Activated naive CD4-positive, alpha-beta T cell treated with anti-CD3 and anti-CD28 coated beads, Interleukin-2, amount 10 ng/mL, durations not matched to agents 7 days and 5 days (primary cell): ENCODE data around the gene ATN1.
A peak's percentile ranks its signal among the peaks of the same experiment; 100 is the strongest.

Source experiments
- CTCF ChIA-PET: fragments of 350-600 bp; sonication (Branson Sonifier 250); formaldehyde crosslinking; loops from one replicate; lab custom pipeline; 2021; ENCODE audit warnings: antibody characterized with exemption; lab: Charles Lee
- DNase-seq: peaks from one replicate; pipeline ENCODE4 v3.0.0-alpha.2; 2020
- H3K27ac Mint-ChIP-seq: one replicate; pipeline ENCODE4 v1.8.0; 2021; ENCODE audit warnings: mild to moderate bottlenecking, moderate library complexity, mixed read lengths
- H3K27me3 Mint-ChIP-seq: one replicate; pipeline ENCODE4 v1.8.0; 2021; ENCODE audit warnings: mild to moderate bottlenecking, mixed read lengths
- H3K36me3 Mint-ChIP-seq: one replicate; pipeline ENCODE4 v1.8.0; 2021; ENCODE audit warnings: mixed read lengths
- H3K4me1 Mint-ChIP-seq: one replicate; pipeline ENCODE4 v1.8.0; 2021; ENCODE audit warnings: mixed read lengths
- H3K4me3 Mint-ChIP-seq: one replicate; pipeline ENCODE4 v1.8.0; 2021; ENCODE audit warnings: mild to moderate bottlenecking, moderate library complexity, mixed read lengths
- H3K9me3 Mint-ChIP-seq: one replicate; pipeline ENCODE4 v1.8.0; 2021; ENCODE audit warnings: mixed read lengths

The ATN1 gene

GRCh38 chr12:6937481-6938352 is 10.0 kb downstream of the ATN1 start:
- peak; percentile 95 for DNase-seq
- H3K36me3 Mint-ChIP-seq = peaks cover 38% of the 10 kb centered on the region
- H3K27ac Mint-ChIP-seq = peak overlapping the region; percentile 97
- H3K9me3 Mint-ChIP-seq = no peaks in the 10 kb centered on the region
- CTCF ChIA-PET = interaction anchor here (0.6 to 16.3 kb wide), 12 partner anchors 9 to 175 kb away, joined by 3 to 491 read pairs (median 5); partner anchors contain the start of gene SPSB2
- peak overlapping the region; percentile 82 for H3K4me3 Mint-ChIP-seq
- H3K4me1 Mint-ChIP-seq = peaks cover 58% of the 10 kb centered on the region
- no peaks in the 10 kb centered on the region for H3K27me3 Mint-ChIP-seq

DNA sequence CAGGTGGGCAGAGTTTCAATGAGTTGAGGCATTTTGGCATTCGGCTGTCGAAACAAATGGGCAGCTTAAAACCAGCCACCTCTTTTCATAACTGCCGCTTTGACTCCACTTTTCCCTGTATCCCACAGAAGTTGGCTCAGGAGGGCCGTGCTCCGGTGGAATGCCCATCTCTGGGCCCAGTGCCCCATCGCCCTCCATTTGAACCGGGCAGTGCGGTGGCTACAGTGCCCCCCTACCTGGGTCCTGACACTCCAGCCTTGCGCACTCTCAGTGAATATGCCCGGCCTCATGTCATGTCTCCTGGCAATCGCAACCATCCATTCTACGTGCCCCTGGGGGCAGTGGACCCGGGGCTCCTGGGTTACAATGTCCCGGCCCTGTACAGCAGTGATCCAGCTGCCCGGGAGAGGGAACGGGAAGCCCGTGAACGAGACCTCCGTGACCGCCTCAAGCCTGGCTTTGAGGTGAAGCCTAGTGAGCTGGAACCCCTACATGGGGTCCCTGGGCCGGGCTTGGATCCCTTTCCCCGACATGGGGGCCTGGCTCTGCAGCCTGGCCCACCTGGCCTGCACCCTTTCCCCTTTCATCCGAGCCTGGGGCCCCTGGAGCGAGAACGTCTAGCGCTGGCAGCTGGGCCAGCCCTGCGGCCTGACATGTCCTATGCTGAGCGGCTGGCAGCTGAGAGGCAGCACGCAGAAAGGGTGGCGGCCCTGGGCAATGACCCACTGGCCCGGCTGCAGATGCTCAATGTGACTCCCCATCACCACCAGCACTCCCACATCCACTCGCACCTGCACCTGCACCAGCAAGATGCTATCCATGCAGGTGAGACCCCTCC is 10.8 kb downstream of the ATN1 start:
- H3K4me1 Mint-ChIP-seq = peaks cover 57% of the 10 kb centered on the region
- CTCF ChIA-PET = interaction anchor here (1.0 to 16.3 kb wide), 9 partner anchors 9 to 174 kb away, joined by 3 to 491 read pairs (median 5); no protein-coding TSS in a partner anchor

DNA sequence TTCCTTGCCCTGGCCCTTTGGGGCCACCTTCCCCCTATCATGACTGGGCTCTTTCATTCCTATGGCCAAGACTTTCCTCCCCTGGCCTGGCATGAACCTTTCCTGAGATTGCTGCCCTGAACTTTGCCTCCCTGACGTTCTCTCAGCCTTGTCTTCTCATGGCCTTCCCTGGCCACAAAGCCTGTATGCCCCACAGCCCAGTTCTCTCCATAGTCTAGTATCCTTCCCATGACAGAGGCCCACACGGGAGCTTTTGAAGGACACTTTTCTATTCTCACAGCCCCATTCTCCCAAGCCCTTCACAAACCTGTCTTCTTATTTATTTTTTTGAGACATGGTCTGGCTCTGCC is 11.4 kb downstream of the ATN1 start:
- peaks cover 53% of the 10 kb centered on the region for H3K4me1 Mint-ChIP-seq

More for the DNA sequence above, 10.8 kb downstream of the ATN1 start:
- Mint-ChIP-seq H3K36me3 (peaks cover 35% of the 10 kb centered on the region), H3K27me3 (no peaks in the 10 kb centered on the region), H3K4me3 (peak overlapping the region; percentile 82), H3K27ac (peak overlapping the region; percentile 97), H3K9me3 (no peaks in the 10 kb centered on the region)
- no peak for DNase-seq

GRCh38 chr12:6941267-6941666 is 13.5 kb downstream of the ATN1 start:
- H3K27ac Mint-ChIP-seq = peak overlapping the region; percentile 49
- H3K36me3 Mint-ChIP-seq = peaks cover 16% of the 10 kb centered on the region
- H3K27me3 Mint-ChIP-seq = no peaks in the 10 kb centered on the region
- peaks cover 51% of the 10 kb centered on the region for H3K4me1 Mint-ChIP-seq
- H3K4me3 Mint-ChIP-seq = no peak overlapping the region
- CTCF ChIA-PET = interaction anchor here (16.3 kb wide), 1 partner anchor 20 kb away, joined by 491 read pairs; no protein-coding TSS in a partner anchor
- no peak for DNase-seq
- H3K9me3 Mint-ChIP-seq = no peaks in the 10 kb centered on the region

More for the DNA sequence above, 11.4 kb downstream of the ATN1 start:
- CTCF ChIA-PET = interaction anchor here (0.8 to 16.3 kb wide), 4 partner anchors 10 to 22 kb away, joined by 3 to 491 read pairs (median 20); partner anchors contain the start of gene PTPN6
- Mint-ChIP-seq H3K27ac (peak overlapping the region; percentile 86), H3K4me3 (peak overlapping the region; percentile 13), H3K9me3 (no peaks in the 10 kb centered on the region), H3K27me3 (no peaks in the 10 kb centered on the region), H3K36me3 (peaks cover 31% of the 10 kb centered on the region)
- no peak for DNase-seq

GRCh38 chr12:6941782-6942181 is 14.0 kb downstream of the ATN1 start:
- Mint-ChIP-seq H3K27me3 (no peaks in the 10 kb centered on the region), H3K9me3 (no peaks in the 10 kb centered on the region), H3K36me3 (peaks cover 11% of the 10 kb centered on the region), H3K27ac (peak overlapping the region; percentile 96), H3K4me1 (peaks cover 50% of the 10 kb centered on the region), H3K4me3 (no peak overlapping the region)
- CTCF ChIA-PET = interaction anchor here (16.3 kb wide), 1 partner anchor 19 kb away, joined by 491 read pairs; no protein-coding TSS in a partner anchor
- no peak for DNase-seq

DNA sequence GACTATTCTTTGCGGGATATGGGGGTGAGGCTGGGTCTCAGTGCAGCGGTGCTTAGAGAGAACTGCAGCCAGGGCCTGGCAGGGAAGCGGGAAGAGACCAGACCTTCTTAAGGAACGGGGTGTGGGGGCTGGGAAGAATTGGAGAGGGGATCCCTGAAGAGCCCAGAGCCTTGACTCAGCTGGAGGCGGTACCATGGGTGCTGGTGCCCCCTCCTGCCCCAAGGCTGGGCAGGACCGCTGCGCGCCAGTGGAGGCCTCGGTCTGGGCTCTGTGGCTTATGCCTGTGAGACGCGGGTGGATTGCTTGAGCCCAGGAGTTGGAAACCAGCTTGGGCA is 14.5 kb downstream of the ATN1 start:
- CTCF ChIA-PET = interaction anchor here (16.3 kb wide), 1 partner anchor 19 kb away, joined by 491 read pairs; no protein-coding TSS in a partner anchor
- no peak for DNase-seq
- Mint-ChIP-seq H3K4me1 (peaks cover 53% of the 10 kb centered on the region), H3K27ac (peak overlapping the region; percentile 96), H3K27me3 (no peaks in the 10 kb centered on the region), H3K36me3 (peaks cover 10% of the 10 kb centered on the region), H3K9me3 (no peaks in the 10 kb centered on the region), H3K4me3 (no peak overlapping the region)

DNA sequence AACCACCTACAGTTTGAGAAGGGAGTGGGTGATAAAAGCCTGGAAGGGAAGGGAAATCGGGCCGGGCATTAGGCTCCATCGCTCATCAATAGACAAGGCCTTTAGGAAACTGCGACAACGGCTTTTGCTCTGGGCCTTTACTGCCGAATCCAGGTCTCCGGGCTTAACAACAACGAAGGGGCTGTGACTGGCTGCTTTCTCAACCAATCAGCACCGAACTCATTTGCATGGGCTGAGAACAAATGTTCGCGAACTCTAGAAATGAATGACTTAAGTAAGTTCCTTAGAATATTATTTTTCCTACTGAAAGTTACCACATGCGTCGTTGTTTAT is 15.6 kb downstream of the ATN1 start:
- H3K36me3 Mint-ChIP-seq = peaks cover 12% of the 10 kb centered on the region
- no peaks in the 10 kb centered on the region for H3K9me3 Mint-ChIP-seq
- H3K27ac Mint-ChIP-seq = peak overlapping the region; percentile 96
- H3K4me3 Mint-ChIP-seq = peak overlapping the region; percentile 84
- H3K4me1 Mint-ChIP-seq = peaks cover 60% of the 10 kb centered on the region
- no peaks in the 10 kb centered on the region for H3K27me3 Mint-ChIP-seq
- peak; percentile 89 for DNase-seq
- CTCF ChIA-PET = interaction anchor here (0.7 to 16.3 kb wide), 15 partner anchors 9 to 169 kb away, joined by 3 to 491 read pairs (median 5); partner anchors contain the start of genes ATN1, LPCAT3 and SPSB2

DNA sequence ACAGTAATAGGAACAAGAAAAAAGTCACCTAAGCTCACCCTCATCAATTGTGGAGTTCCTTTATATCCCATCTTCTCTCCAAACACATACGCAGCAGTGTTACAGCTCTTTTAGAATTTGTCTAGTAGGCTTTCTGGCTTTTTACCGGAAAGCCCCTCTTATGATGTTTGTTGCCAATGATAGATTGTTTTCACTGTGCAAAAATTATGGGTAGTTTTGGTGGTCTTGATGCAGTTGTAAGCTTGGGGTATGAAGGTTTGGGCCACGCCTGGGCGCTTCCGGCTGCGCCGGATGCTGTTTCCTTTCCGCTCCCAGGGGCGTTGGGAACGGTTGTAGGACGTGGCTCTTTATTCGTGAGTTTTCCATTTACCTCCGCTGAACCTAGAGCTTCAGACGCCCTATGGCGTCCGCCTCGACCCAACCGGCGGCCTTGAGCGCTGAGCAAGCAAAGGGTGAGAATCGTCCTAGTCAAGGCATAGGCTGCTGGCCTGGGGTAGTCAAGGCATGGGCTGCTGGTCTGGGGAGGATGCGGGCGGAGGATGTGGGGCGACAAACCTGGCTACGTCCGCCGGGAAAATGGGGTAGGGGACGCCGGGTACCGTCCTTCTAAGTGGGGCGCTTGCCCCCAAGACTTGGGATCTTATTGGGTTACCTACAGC is 16.1 kb downstream of the ATN1 start, which contains the start of the genes C12orf57 and RNU7-1:
C12orf57 (plus strand) TSS at position 301 of the 659 bp plus-strand sequence; CDS start at position 401, 100 bp downstream.
RNU7-1 (plus strand) TSS at position 95 of the 659 bp plus-strand sequence.
- peak within 1 kb of the TSS; percentile 96 for H3K27ac Mint-ChIP-seq
- H3K27me3 Mint-ChIP-seq = no peaks in the 10 kb centered on the region
- H3K4me1 Mint-ChIP-seq = peaks cover 65% of the 10 kb centered on the region
- peaks cover 12% of the 10 kb centered on the region for H3K36me3 Mint-ChIP-seq
- H3K9me3 Mint-ChIP-seq = no peaks in the 10 kb centered on the region
- CTCF ChIA-PET = interaction anchor here (0.7 to 16.3 kb wide), 18 partner anchors 9 to 168 kb away, joined by 3 to 491 read pairs (median 5); partner anchors contain the start of genes ATN1, C1R, LPCAT3 and SPSB2
- H3K4me3 Mint-ChIP-seq = peak within 1 kb of the TSS; percentile 84
- peak; percentile 87 for DNase-seq

DNA sequence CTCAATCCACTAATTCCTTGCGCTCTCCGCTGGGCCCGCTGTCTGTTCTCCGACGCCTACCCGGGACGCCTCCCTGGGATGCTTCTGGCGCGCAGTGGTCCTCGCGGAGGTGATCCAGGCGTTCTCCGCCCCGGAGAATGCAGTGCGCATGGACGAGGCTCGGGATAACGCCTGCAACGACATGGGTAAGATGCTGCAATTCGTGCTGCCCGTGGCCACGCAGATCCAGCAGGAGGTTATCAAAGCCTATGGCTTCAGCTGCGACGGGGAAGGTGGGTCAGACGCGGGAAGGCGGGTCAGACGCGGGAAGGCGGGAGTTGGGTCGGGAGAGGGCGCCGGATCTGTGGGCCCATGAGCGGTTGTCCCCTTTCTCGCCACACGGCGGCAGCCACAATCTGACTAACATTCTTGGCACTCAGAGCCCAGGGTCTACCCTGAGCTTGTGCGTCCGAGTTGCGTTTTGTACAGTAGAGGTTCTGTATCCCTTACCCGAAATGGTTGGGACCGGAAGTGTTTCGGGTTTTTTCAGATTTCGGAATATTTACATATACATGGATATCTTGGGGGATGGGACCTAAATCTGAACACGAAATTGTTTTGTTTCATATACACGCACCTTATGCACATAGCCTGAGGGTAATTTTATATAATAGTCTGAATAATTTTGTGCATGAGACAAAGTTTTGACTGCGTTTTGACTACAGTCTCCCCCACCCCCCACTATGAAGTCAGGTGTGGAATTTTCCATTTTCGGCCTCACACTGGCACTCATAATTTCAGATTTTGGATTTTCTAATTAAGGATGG is 16.8 kb downstream of the ATN1 start:
- Mint-ChIP-seq H3K27ac (peak overlapping the region; percentile 96), H3K9me3 (no peaks in the 10 kb centered on the region), H3K27me3 (no peaks in the 10 kb centered on the region), H3K4me3 (peak overlapping the region; percentile 84), H3K4me1 (peaks cover 67% of the 10 kb centered on the region), H3K36me3 (peaks cover 12% of the 10 kb centered on the region)
- CTCF ChIA-PET = interaction anchor here (0.6 to 16.3 kb wide), 16 partner anchors 16 to 168 kb away, joined by 3 to 491 read pairs (median 6); partner anchors contain the start of genes ATN1, C1R and LPCAT3
- peak; percentile 93 for DNase-seq

DNA sequence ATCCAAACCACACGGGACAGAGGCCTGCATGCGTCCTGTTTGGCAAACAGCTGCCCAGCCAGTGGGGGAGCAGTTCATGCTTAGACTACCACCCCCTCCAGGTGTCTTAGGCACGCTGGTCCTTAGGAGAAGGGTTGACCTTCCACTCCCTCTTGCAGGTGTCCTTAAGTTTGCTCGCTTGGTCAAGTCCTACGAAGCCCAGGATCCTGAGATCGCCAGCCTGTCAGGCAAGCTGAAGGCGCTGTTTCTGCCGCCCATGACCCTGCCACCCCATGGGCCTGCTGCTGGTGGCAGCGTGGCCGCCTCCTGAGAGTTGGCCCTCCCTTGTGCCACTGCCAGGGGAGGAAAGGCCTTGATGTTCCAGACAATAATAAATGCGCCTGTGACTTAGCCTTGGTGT is 17.9 kb downstream of the ATN1 start:
- Mint-ChIP-seq H3K27me3 (no peaks in the 10 kb centered on the region), H3K36me3 (peaks cover 13% of the 10 kb centered on the region), H3K4me1 (peaks cover 77% of the 10 kb centered on the region), H3K9me3 (no peaks in the 10 kb centered on the region), H3K4me3 (peak overlapping the region; percentile 84), H3K27ac (peak overlapping the region; percentile 96)
- CTCF ChIA-PET = interaction anchor here (1.3 to 16.3 kb wide), 12 partner anchors 15 to 167 kb away, joined by 4 to 491 read pairs (median 8); partner anchors contain the start of genes ATN1, C1R, LPCAT3 and SPSB2
- DNase-seq = no peak

DNA sequence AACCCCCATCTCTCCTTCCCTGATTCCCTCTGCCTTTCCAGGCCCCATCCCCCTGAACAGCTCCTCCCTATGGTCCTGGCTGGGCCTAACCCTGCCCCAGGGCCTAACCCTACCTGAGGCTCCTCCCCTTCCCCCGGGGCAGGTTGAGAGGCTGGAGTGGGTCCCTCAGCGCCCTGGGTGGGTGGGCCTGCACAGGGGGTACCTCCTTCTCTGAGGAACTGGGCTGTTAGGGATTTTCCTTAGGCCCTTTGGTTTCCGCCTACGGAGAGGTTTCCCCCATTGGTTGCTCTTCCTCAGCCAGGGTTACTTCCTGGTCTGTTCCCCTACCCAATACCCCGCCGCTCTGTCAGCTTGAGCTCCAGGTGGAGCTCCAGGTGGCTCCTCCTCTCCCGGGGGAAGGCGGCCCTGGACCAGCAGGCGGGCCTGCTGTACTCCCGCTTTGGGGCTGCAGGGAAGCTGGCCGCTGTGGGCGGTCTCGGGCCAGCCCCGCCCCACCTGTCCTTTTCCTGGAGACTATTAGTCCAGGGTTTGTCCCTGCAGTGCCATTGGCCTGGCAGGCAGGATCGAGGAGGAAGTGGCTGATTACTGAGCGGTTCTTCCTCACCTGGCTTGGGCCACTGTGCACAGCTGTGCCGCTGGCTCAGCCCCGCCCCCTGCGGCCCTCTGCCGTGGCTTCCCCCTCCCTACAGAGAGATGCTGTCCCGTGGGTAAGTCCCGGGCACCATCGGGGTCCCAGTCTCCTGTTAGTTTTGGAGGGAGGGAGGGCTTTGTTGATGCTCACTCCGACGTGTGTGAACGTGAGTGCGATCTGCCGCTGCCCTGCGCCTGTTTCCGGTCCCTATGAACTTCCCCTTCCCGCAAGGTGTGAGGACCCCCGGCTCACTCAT is 18.5 kb downstream of the ATN1 start:
- H3K9me3 Mint-ChIP-seq = no peaks in the 10 kb centered on the region
- peaks cover 82% of the 10 kb centered on the region for H3K4me1 Mint-ChIP-seq
- no peaks in the 10 kb centered on the region for H3K27me3 Mint-ChIP-seq
- H3K36me3 Mint-ChIP-seq = peaks cover 13% of the 10 kb centered on the region
- peak; percentile 88 for DNase-seq
- peak overlapping the region; percentile 84 for H3K4me3 Mint-ChIP-seq
- CTCF ChIA-PET = interaction anchor here (1.0 to 16.3 kb wide), 10 partner anchors 8 to 166 kb away, joined by 3 to 491 read pairs (median 10); partner anchors contain the start of genes ATN1 and SPSB2
- peak overlapping the region; percentile 96 for H3K27ac Mint-ChIP-seq
